Left kidney (tissue), 2 donors: ENCODE results near the gene CNNM2. TPM values are rescaled to one million over a fixed set of nuclear protein-coding genes. Genes with fewer than 3 reads are reported as not detected.
"Not testable (repeated sequence)": the region's sequence is repeated elsewhere in the genome, so short reads cannot be mapped to it uniquely, and the experiment has no call there.

Experiments used
- DNase-seq: peaks from one replicate; pipeline ENCODE4 v3.0.0-alpha.2; 2013
- polyA plus RNA-seq: library from polyadenylated mRNA; unstranded; fragments of 120-200 nt; gene quantifications from one replicate; pipeline ENCODE4 v1.2.1, GENCODE V29; 2013; ENCODE audit not compliant: insufficient read length

CNNM2 gene
- polyA plus RNA-seq, 1 donor = 10.1 TPM

GRCh38 chr10:103106539-103106938 is 188.4 kb downstream of the CNNM2 start:
- DNase-seq = no peak

- DNase-seq = no peak
These were observed 191.7 kb downstream of the CNNM2 start for GRCh38 chr10:103109821-103110220.

GRCh38 chr10:103110407-103110806 is 192.3 kb downstream of the CNNM2 start:
- no peak for DNase-seq

GRCh38 chr10:103111031-103111917 is 193.2 kb downstream of the CNNM2 start:
- peak; percentile 38 for DNase-seq

- DNase-seq = no peak
These were observed 194.1 kb downstream of the CNNM2 start for GRCh38 chr10:103111918-103112877.

GRCh38 chr10:103114876-103115275 is 196.8 kb downstream of the CNNM2 start:
- DNase-seq = no peak

- DNase-seq = no peak
These were observed 199.2 kb downstream of the CNNM2 start for GRCh38 chr10:103117247-103117646.

GRCh38 chr10:103120546-103120945 is 202.5 kb downstream of the CNNM2 start:
- DNase-seq = no peak

GRCh38 chr10:103120977-103121735 is 203.1 kb downstream of the CNNM2 start:
- DNase-seq = no peak

- DNase-seq = no peak
These were observed 205.4 kb downstream of the CNNM2 start for GRCh38 chr10:103123282-103124024.

GRCh38 chr10:103124420-103125096 is 206.5 kb downstream of the CNNM2 start:
- no peak for DNase-seq

GRCh38 chr10:103125323-103126267 is 207.5 kb downstream of the CNNM2 start:
- DNase-seq = no peak

GRCh38 chr10:103127241-103127640 is 209.1 kb downstream of the CNNM2 start:
- DNase-seq = no peak

- not testable (repeated sequence) for DNase-seq
These were observed 212.1 kb downstream of the CNNM2 start for GRCh38 chr10:103130180-103130579.

- DNase-seq = no peak
These were observed 212.8 kb downstream of the CNNM2 start for GRCh38 chr10:103130910-103131309.

GRCh38 chr10:103135168-103135567 is 217.1 kb downstream of the CNNM2 start:
- DNase-seq = not testable (repeated sequence)

- DNase-seq = no peak
These were observed 221.7 kb downstream of the CNNM2 start for GRCh38 chr10:103139803-103140202.
